Mononuclear cell (primary cell): ENCODE results near the gene ELFN1. TPM values are rescaled to one million over a fixed set of nuclear protein-coding genes. Genes with fewer than 3 reads are reported as not detected.

Experiments used
- H3K27me3 ChIP-seq: 2 replicates; pipeline ENCODE4 v1.6.0; 2011; ENCODE audit warnings: low read length, control low read depth; ENCODE audit not compliant: insufficient read depth
- H3K4me1 ChIP-seq: 2 replicates; pipeline ENCODE4 v1.5.1; 2011; ENCODE audit warnings: mild to moderate bottlenecking, low read length, control low read depth; ENCODE audit not compliant: insufficient read depth
- H3K4me3 ChIP-seq: 2 replicates; pipeline ENCODE4 v1.5.1; 2011; ENCODE audit warnings: mild to moderate bottlenecking, low read length, moderate library complexity
- H3K9me3 ChIP-seq: 2 replicates; pipeline ENCODE4 v1.5.1; 2011; ENCODE audit warnings: low read depth, mild to moderate bottlenecking, control low read depth, low read length
- total RNA-seq: library from RNA; depleted of rRNA; stranded (reverse); fragments of >200 nt; gene quantifications from one replicate; pipeline ENCODE4 v1.2.3, GENCODE V29; 2012

The ELFN1 gene
- total RNA-seq, result under 0.01 TPM

DNA sequence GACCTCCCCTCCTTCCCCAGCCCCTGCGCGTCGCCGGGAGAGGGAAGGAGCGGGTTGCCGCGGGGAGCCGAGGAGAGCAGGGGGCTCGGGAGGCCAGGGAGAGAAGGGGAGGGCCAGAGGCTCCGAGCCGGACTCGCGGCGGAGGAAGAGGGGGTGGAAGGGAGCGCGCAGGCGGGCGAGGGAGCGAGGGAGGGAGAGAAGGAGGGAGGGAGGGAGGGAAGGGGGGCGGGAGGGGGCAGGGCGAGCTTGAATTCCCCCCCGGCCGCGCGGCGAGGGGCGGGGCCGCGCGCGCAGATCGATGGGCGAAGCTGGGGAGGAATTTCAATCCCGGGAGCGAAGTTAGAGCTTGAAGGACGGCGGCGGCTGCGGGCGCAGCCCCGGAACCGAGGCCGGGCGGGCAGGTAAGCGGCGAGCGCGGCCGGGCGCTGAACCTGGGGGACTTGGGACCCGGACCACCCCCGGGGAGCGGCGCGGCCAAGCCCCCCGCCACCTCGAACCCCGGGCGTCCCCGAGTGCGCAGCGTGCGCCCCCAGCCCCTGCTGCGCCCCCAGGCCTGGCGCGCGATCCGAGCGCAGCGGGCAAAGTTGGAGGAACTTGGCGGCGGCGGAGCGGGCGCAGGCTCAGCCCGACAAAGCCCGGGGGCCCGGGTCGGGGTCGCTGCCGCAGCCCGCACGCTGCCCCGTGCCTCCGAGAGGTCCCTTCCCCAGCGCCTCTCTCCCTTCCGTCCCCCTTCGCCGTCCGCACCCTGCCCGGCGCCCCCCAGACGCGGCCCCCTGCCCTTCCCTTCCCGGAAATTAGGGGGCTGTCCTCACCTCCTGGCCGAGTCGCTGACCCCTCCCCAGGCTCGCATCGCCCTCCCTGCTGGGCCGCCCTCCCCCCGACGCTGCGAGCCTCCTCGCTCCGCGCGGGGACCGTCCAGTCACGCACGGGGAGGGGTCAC is at the start of gene ELFN1:
TSS of gene ELFN1 (plus strand) at position 324 of the 940 bp plus-strand sequence. CDS start 74,320 bp downstream, outside the sequence.
- H3K9me3 ChIP-seq, result no peaks in the 10 kb centered on the region
- H3K4me1 ChIP-seq, result peaks cover 13% of the 10 kb centered on the region
- no peak within 1 kb of the TSS for H3K4me3 ChIP-seq
- H3K27me3 ChIP-seq, result peaks cover 29% of the 10 kb centered on the region

DNA sequence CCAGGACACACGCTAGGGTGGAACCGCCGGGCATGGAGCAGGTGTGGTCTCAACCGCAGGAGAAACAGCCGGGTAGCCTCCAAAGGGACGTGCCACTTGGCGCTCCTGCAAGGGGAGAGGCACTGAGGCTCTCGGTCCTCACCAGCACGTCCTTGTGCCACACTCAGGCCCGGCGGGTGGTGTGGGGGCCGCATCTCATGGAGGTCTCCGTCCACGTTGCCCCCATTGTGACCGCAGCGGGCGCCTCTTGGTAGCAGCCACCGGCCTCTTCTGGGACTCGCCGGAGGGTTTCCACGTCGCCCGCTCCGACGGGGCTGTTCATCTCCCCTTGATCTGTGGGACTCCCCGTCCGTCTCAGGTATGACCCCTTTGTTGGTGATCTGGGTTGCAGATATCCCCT is 49.2 kb upstream of the ELFN1 start:
- Histone ChIP-seq H3K4me3 (no peak overlapping the region), H3K4me1 (no peaks in the 10 kb centered on the region), H3K27me3 (no peaks in the 10 kb centered on the region), H3K9me3 (no peaks in the 10 kb centered on the region)

DNA sequence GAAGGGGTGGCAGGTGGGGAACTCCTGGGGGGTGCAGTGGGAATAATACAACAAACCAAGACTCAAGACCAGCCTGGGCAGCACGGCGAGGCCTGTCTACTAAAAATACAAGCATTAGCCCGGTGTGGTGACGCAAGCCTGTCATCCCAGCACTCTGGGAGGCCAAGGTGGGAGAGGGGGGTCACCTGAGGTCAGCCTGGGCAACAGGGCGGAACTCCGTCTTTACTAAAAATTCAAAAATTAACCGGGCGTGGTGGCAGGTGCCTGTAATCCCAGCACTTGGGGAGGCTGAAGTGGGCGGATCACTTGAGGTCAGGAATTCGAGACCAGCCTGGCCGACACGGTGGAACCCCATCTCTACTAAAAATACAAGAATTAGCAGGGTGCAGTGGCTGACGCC is 48.4 kb upstream of the ELFN1 start:
- H3K9me3 ChIP-seq, result no peaks in the 10 kb centered on the region
- no peaks in the 10 kb centered on the region for H3K27me3 ChIP-seq
- no peak overlapping the region for H3K4me3 ChIP-seq
- H3K4me1 ChIP-seq, result no peaks in the 10 kb centered on the region

- no peaks in the 10 kb centered on the region for H3K27me3 ChIP-seq
- no peaks in the 10 kb centered on the region for H3K9me3 ChIP-seq
- no peak overlapping the region for H3K4me3 ChIP-seq
- H3K4me1 ChIP-seq, result no peaks in the 10 kb centered on the region
These were observed 47.6 kb upstream of the ELFN1 start for GRCh38 chr7:1622441-1622840.

DNA sequence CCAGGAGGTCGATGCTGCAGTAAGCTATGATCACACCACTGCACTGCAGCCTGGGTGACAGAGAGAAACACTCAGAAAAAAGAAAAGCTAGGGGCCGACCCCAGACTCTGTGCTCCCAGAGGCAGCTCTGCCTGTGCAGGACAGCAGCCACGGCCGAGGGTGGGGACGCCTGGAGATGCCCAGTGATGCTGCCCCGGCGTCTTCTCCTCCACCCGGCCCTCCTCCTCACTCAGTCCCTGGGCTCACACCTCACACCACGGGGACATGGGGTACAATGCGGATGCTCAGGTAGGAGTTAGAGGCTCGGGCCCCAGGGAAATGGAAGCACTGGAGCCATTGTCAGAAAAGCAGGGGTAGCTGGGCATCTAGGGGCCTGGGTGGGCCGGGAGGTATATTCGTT is 46.3 kb upstream of the ELFN1 start:
- no peaks in the 10 kb centered on the region for H3K4me1 ChIP-seq
- H3K4me3 ChIP-seq, result no peak overlapping the region
- H3K9me3 ChIP-seq, result no peaks in the 10 kb centered on the region
- no peaks in the 10 kb centered on the region for H3K27me3 ChIP-seq

GRCh38 chr7:1624999-1625927 is 44.8 kb upstream of the ELFN1 start:
- Histone ChIP-seq H3K27me3 (no peaks in the 10 kb centered on the region), H3K4me3 (no peak overlapping the region), H3K4me1 (no peaks in the 10 kb centered on the region), H3K9me3 (no peaks in the 10 kb centered on the region)

- Histone ChIP-seq H3K9me3 (no peaks in the 10 kb centered on the region), H3K4me1 (no peaks in the 10 kb centered on the region), H3K4me3 (no peak overlapping the region), H3K27me3 (no peaks in the 10 kb centered on the region)
These were observed 43.3 kb upstream of the ELFN1 start for GRCh38 chr7:1626769-1627168.

- no peaks in the 10 kb centered on the region for H3K4me1 ChIP-seq
- H3K27me3 ChIP-seq, result no peaks in the 10 kb centered on the region
- H3K9me3 ChIP-seq, result no peaks in the 10 kb centered on the region
- H3K4me3 ChIP-seq, result no peak overlapping the region
These were observed 39.3 kb upstream of the ELFN1 start for GRCh38 chr7:1630700-1631336.

- Histone ChIP-seq H3K4me1 (no peaks in the 10 kb centered on the region), H3K4me3 (no peak overlapping the region), H3K27me3 (no peaks in the 10 kb centered on the region), H3K9me3 (no peaks in the 10 kb centered on the region)
These were observed 38.4 kb upstream of the ELFN1 start for GRCh38 chr7:1631678-1632077.

DNA sequence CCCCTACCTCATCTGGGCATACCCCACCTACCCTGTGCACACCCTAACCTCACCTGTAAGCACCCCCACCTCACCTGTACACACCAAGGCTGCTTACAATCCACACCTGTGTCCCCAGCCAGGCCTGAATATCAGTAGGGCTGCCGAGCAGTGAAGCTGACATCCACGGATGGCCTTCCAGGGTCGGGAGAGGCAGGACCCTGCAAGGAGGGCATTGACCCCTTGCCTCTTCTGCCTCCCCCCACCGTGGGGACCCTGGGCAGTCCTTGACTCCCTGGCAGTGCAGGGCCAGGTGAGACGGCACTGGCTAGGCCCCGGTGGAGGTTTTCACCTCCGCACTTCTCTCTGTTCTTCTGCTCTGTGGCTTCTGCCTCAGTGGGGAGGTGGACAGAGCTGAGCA is 37.6 kb upstream of the ELFN1 start:
- no peak overlapping the region for H3K4me3 ChIP-seq
- no peaks in the 10 kb centered on the region for H3K27me3 ChIP-seq
- H3K4me1 ChIP-seq, result no peaks in the 10 kb centered on the region
- H3K9me3 ChIP-seq, result no peaks in the 10 kb centered on the region

- Histone ChIP-seq H3K4me3 (no peak overlapping the region), H3K4me1 (no peaks in the 10 kb centered on the region), H3K9me3 (no peaks in the 10 kb centered on the region), H3K27me3 (no peaks in the 10 kb centered on the region)
These were observed 36.9 kb upstream of the ELFN1 start for GRCh38 chr7:1632916-1633785.

- Histone ChIP-seq H3K4me3 (no peak overlapping the region), H3K9me3 (no peaks in the 10 kb centered on the region), H3K27me3 (no peaks in the 10 kb centered on the region), H3K4me1 (no peaks in the 10 kb centered on the region)
These were observed 34.7 kb upstream of the ELFN1 start for GRCh38 chr7:1635401-1635800.

DNA sequence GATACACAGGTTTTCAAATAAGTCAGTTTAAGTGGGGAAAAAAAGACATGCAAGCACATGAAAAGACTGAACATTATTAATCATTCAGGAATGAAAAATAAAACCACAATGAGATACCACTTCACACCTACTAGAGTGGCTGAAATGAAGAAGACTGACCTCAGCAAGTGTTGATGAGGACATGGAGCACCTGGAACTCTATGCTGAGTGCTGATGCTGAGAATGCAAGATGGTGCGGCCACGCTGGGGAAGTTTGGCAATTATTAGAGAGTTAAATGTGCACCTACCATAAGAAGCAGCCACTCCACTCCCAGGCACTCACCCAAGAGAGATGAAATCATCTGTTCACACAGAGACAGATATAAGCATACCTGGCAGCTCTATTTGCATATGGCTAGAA is 32.9 kb upstream of the ELFN1 start:
- Histone ChIP-seq H3K9me3 (no peaks in the 10 kb centered on the region), H3K4me1 (no peaks in the 10 kb centered on the region), H3K4me3 (no peak overlapping the region), H3K27me3 (no peaks in the 10 kb centered on the region)

DNA sequence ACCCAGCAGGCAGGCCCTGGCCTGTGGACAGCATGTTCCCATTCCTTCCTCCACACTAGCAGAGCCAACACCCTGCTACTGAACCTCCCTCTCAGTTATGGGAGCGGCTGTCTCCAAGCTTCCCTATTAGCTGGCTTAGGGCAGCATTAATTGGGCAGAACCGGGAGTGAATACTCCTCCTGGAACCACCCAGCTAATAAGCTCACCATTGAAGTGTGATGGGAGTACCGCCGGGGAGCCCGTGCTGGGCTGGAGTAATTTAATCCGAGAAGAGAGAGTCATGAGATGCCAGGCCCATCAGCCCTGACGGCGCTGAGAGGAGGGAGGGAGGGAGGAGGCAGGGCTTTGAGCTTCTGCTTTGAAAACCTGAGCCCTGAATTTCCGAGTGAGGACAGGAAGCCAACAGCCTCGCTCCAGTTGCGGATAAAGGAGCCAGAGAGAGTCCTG is 31.8 kb upstream of the ELFN1 start:
- no peak overlapping the region for H3K4me3 ChIP-seq
- no peaks in the 10 kb centered on the region for H3K27me3 ChIP-seq
- no peaks in the 10 kb centered on the region for H3K9me3 ChIP-seq

More for the DNA sequence above, 31.8 kb upstream of the ELFN1 start:
- no peaks in the 10 kb centered on the region for H3K4me1 ChIP-seq
